Erythroblast (primary cell): ENCODE measurements around the gene TRIM33.
A peak's percentile ranks its signal among the peaks of the same experiment; 100 is the strongest.

ENCODE experiments used
- DNase-seq, 2 experiments: peaks; one replicate each; lab custom pipeline; 2025; lab: John Stamatoyannopoulos, UW
- GATA1 ChIP-seq: IDR thresholded peaks from 2 replicates; pipeline ENCODE4 v1.6.1; 2011; ENCODE audit warnings: low read depth, mild to moderate bottlenecking, control low read depth, low read length, moderate library complexity
- POLR2A ChIP-seq: IDR thresholded peaks from 2 replicates; pipeline ENCODE4 v1.6.1; 2011; ENCODE audit warnings: mild to moderate bottlenecking, low read length

The TRIM33 gene

DNA sequence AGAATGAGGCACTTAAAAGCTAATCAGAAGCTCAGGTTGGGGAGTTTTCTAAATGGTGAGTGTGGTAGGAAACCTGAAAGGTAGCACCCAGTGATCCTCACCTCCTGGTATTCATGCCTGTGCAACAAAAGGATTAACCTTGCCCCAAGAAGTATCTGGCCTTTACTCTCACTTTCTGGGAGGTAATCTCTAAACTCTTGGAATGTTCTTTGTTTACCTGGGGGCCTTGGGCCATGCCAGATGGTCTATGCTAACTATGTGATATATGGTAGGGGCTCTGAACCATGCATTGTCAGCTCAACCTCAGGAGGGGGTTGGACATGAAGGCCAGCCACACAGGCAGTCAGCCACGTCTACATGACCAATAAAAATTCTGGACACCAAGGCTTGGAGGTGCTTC lies 24.4 kb upstream of the TRIM33 start:
- DNase-seq: no peak
- TF ChIP-seq GATA1 (no peak), POLR2A (no peak)

GRCh38 chr1:114531094-114531493 lies 20.1 kb upstream of the TRIM33 start:
- TF ChIP-seq GATA1: no peak
- no peak for TF ChIP-seq POLR2A

GRCh38 chr1:114530224-114530623 lies 19.2 kb upstream of the TRIM33 start:
- TF ChIP-seq GATA1: no peak
- TF ChIP-seq POLR2A: no peak
- no peak for DNase-seq

More at GRCh38 chr1:114531094-114531493, 20.1 kb upstream of the TRIM33 start:
- DNase-seq: no peak

DNA sequence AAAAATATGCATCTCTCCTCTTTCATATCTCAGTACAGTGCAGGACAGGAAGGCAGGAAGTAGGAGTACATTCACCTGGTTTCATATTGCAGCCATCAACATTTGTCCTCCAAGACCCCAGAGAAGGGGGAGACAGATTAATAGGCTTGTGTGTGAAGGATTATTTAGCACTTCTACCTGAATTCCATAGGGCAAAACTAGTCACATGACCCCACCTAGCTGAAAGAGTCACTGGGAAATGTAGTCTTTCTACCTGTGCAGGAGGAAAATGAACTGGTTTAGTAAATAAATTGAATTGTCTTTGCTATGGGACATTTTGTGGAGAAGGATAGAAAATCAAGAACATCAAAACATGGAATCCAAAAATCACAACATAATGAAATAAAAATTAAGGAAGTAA lies 13.9 kb upstream of the TRIM33 start:
- TF ChIP-seq GATA1 (no peak), POLR2A (no peak)

GRCh38 chr1:114522264-114522575 lies 11.2 kb upstream of the TRIM33 start:
- DNase-seq: no peak
- TF ChIP-seq GATA1 (no peak), POLR2A (no peak)

More for the DNA sequence above, 13.9 kb upstream of the TRIM33 start:
- peak in 1 of 2 experiments; percentile 6 for DNase-seq

- no peak for TF ChIP-seq GATA1
- no peak for DNase-seq
Measured at GRCh38 chr1:114521396-114522263, 10.6 kb upstream of the TRIM33 start.

DNA sequence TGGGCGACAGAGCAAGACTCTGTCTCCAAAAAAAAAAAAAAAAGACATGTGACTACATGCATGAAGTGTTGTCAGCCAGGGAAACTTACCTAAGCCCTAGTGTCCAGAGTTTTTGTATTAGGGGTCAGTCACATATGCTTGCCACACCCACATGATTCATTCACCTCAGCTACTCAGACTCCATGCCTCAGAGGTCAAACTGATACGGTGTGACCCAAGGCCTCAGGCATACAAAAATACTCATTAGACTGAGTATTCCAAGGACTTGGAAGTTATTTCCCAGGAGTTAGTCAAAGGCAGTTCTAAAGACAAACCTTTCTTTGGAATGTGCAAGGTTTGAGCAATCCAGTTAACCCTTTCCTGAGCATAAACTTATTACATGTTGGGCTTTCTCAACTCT lies 6.3 kb upstream of the TRIM33 start:
- TF ChIP-seq GATA1: no peak
- no peak for TF ChIP-seq POLR2A
- DNase-seq: no peak

DNA sequence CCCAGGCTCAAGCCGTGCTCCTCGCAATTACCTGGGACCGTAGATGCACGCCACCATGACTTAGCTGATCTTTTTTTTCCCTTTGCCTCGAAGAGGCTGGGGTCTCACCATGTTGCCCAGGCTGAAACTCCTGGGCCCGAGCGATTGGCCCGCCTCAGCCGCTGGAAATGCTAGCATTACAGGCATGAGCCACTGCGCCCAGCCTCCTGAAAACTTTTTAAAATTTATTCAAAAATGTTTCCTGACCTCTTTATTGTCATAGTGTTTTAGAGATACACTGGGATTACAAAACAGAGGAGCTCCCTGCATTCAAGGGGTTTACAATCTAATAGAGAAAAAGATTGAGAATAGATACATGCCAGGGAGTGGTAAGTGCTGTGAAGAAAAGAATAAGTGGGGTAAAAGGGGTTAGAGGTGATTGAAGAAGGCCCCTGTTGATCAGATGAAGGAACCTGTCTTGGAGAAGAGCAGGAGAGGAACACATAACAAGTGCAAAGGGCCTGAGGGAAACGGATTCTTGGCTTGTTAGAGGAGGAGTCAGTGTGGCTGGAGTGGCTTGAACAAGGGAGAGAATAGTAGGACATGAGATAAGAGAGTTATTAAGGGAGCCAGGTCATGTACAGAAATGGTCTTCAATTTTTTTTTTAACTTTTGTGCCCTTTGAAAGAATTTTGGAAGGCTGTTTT lies 1.7 kb upstream of the TRIM33 start:
- no peak for TF ChIP-seq POLR2A
- TF ChIP-seq GATA1: no peak
- peak; percentile 21 to 35 for DNase-seq

DNA sequence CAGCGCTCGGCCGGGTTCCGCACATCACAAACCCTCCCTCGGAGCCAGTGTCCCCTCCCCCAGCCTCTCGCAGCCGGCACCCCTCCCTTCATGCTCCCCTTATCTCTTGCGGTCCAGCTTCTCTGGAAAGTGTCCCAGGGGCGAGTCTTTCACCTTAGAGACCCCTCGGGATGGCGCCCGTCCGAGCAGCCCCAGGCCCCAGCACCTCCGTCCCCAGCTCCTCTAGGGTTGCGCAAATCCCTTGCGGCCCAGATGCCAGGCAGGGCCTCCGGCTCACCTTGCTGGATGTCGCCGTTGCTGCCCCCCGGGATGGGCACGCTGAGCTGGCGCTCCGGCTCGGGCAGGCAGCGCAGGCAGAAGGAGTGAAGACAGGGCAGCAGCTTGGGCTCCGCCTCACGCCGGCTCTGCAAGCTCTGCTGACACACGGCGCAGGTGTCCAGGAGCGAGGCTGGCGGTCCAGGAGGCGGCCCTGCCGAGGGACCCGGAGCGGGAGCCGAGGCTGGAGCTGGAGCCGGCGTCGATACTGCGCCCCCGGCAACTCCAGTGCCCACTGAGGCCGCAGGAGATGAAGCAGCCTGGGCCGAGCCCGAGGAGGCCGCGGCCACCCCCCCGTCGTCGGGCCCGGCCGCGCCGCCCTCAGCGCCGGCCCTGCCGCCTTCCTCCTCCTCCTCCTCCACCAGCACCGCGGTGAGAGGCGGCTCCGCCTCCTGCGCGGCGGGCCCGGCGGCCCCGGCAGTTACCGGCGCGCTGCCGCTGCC lies 550 bp downstream of the TRIM33 start:
- TF ChIP-seq POLR2A (no peak), GATA1 (no peak)
- DNase-seq: peak; percentile 90 to 91

DNA sequence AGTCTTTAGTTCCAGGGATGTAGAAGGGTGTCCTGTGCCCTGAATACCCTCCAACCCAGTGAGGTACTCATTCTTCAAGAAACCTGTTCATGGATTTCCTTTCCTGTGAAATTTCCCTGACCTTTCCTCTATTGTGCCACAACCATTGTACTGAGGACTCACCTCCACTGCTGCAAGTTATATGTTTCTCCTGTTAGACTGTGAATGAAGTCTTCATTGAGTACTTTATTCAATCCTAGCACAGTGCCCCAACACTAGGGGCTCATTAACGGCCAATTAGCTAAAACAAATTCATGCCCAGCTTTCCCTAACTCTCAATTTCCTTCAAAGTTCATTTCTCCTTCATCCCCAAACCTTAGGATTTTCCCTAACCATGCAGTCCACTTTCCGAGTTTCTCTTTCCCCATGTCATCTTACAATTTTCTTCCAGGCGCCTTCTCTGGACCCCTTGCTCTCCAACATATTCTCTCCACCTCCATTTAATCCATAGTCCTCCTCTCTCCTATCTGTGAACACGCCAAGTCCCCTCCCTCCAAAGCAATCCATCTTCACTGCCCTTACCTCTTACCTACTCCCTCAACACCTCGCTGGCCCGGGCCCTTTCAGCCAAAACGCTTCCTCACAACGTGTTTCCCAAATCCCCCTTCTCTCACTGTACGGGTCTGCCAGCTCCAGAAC lies 1.3 kb downstream of the TRIM33 start:
- DNase-seq: peak in 1 of 2 experiments; percentile 44
- TF ChIP-seq GATA1 (no peak), POLR2A (no peak)

DNA sequence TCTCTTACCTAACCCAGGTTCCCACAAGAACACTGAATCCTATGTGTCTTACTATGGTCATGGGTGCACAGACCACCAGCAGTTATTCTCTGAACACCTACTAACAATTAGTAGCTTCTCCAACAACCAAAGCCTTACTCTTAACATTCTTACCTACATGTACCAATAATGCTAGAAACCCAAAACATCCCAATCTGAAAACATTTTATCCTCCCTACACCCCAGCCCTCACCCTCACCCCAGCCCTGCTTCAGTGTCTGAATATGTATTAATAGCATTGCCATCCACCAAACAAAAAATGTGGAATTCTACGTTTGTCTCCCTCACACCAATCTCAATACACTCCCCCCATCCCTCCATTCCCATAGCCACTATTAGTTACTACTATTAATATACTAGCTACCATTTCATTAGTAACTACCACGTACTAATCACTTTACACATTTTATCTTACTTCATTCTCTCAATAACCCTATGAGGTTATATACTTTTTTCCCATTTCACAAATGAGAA lies 2.6 kb downstream of the TRIM33 start:
- DNase-seq: no peak
- TF ChIP-seq GATA1: no peak
- TF ChIP-seq POLR2A: no peak

GRCh38 chr1:114507513-114507912 lies 3.5 kb downstream of the TRIM33 start:
- TF ChIP-seq POLR2A (no peak), GATA1 (no peak)

GRCh38 chr1:114505148-114505561 lies 5.8 kb downstream of the TRIM33 start:
- DNase-seq: peak in 1 of 2 experiments; percentile 33
- TF ChIP-seq POLR2A (no peak), GATA1 (no peak)

More at GRCh38 chr1:114507513-114507912, 3.5 kb downstream of the TRIM33 start:
- DNase-seq: no peak

GRCh38 chr1:114503916-114504422 lies 7.0 kb downstream of the TRIM33 start:
- no peak for TF ChIP-seq POLR2A
- no peak for TF ChIP-seq GATA1
- no peak for DNase-seq
